AG04449 (cell line): ENCODE data around the gene CACNA1C.

ENCODE experiments used
- CTCF ChIA-PET: fragments of 350-600 bp; formaldehyde crosslinking; extraction: SDS; loops from one replicate; lab custom pipeline; 2021; ENCODE audit warnings: antibody characterized with exemption; lab: Yijun Ruan, JAX
- POLR2A ChIA-PET: fragments of 400-600, 350-600 bp; formaldehyde crosslinking; extraction: SDS; loops from one replicate; lab custom pipeline; 2020; ENCODE audit warnings: antibody characterized with exemption, inconsistent platforms; lab: Yijun Ruan, JAX
- DNase-seq: peaks from one replicate; pipeline ENCODE4 v3.0.0-alpha.2; 2010; ENCODE audit warnings: low read depth, low spot score
- H3K4me3 ChIP-seq: 2 replicates; pipeline ENCODE4 v1.5.1; 2011; ENCODE audit warnings: low read depth, mild to moderate bottlenecking, control low read depth, low read length
- CTCF ChIP-seq: IDR thresholded peaks from one replicate; pipeline ENCODE4 v1.5.1; 2011; ENCODE audit warnings: mild to moderate bottlenecking, moderate library complexity, low read length, control low read depth, inconsistent platforms; ENCODE audit not compliant: insufficient read depth; ENCODE audit errors: missing control alignments

CACNA1C gene

GRCh38 chr12:2118481-2119255, 65.9 kb downstream of the CACNA1C start:
- H3K4me3 ChIP-seq = no peak overlapping the region
- ChIA-PET POLR2A (no interaction called here), CTCF (interaction anchor here (1.1 kb wide), 1 partner anchor 179 kb away, joined by 3 read pairs; no protein-coding TSS in a partner anchor)
- TF ChIP-seq CTCF = no peak
- DNase-seq = no peak

GRCh38 chr12:2119266-2119665, 66.5 kb downstream of the CACNA1C start:
- no peak for TF ChIP-seq CTCF
- H3K4me3 ChIP-seq = no peak overlapping the region
- ChIA-PET CTCF (interaction anchor here (1.1 kb wide), 1 partner anchor 179 kb away, joined by 3 read pairs; no protein-coding TSS in a partner anchor), POLR2A (no interaction called here)
- DNase-seq = no peak

- no peak for TF ChIP-seq CTCF
- CTCF ChIA-PET = no interaction called here
- POLR2A ChIA-PET = no interaction called here
These were observed 68.4 kb downstream of the CACNA1C start for GRCh38 chr12:2120982-2121758.

GRCh38 chr12:2124466-2125023, 71.8 kb downstream of the CACNA1C start:
- POLR2A ChIA-PET = no interaction called here
- DNase-seq = no peak
- CTCF ChIA-PET = interaction anchor here (1.3 kb wide), 1 partner anchor 459 kb away, joined by 4 read pairs; no protein-coding TSS in a partner anchor
- TF ChIP-seq CTCF = no peak
- H3K4me3 ChIP-seq = no peak overlapping the region

More at GRCh38 chr12:2120982-2121758, 68.4 kb downstream of the CACNA1C start:
- H3K4me3 ChIP-seq = no peak overlapping the region
- no peak for DNase-seq

DNA sequence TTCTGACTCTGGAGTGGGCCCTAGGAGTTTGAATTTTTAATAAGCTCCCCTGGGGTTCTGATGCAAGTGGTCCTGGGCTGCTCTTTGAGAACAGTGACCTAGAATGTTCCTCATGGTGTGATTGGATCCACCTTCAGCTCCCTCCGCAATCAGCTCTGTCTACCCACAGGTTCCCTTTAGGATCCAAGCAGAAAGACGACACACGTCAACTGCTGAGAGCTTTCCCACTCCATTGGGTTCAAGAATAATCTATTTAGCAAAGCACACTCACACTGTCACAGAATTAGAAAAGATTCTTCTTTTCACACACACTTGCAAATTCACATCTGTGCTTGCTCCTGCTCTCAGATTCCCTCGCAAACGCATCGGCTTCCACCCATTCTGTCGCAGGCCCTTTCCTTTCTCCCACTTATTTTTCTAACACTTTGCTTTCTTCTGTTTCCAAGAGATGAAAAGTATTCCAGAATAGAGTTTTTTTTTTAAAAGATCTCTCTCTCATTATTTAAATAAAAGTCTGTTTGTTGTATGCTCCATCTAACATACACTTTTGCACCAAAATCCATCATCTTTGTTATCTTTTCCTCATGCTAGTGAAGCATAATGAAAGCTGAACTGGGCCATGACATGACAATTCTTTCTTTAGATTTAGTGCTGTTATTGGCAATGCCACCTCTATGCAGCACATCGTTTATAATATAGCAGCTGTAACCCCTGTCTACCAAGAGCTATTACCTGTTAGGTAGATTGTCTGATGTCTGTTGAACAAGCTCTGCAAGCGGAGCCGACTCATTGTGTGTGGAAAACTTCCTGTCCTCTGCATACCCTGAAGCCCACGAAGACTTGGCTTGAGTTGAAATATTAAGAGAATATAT, 73.1 kb downstream of the CACNA1C start:
- ChIA-PET CTCF (interaction anchor here (1.1 to 1.6 kb wide), 4 partner anchors 27 to 457 kb away, joined by 3 to 4 read pairs (median 4); no protein-coding TSS in a partner anchor), POLR2A (no interaction called here)
- no peak overlapping the region for H3K4me3 ChIP-seq
- no peak for DNase-seq
- TF ChIP-seq CTCF = no peak
